HCT116 (cell line): ENCODE measurements around the gene POLE. TPM values are rescaled to one million over a fixed set of nuclear protein-coding genes. Genes with fewer than 3 reads are reported as not detected.

ENCODE experiments used
- ATAC-seq: fragments of 200-7000 bp; cut with Tn5 transposase; 2 replicates; pipeline ENCODE4 v1.9.1; 2020; ENCODE audit warnings: mild to moderate bottlenecking, moderate library complexity
- BruUV-seq: library from RNA; stranded (reverse); fragments of 400-500 nt; replicated peaks from 2 replicates; lab custom pipeline; 2021; lab: Mats Ljungman, UMichigan
- CTCF ChIA-PET: fragments of 300-600 bp; sonication (Branson Sonifier 250); formaldehyde crosslinking; loops from one replicate; lab custom pipeline; 2021; ENCODE audit warnings: antibody characterized with exemption; lab: Charles Lee
- POLR2A ChIA-PET: fragments of 300-600, 350-600 bp; sonication (Branson Sonifier 250); formaldehyde crosslinking; loops from one replicate; lab custom pipeline; 2021; ENCODE audit warnings: antibody characterized with exemption; lab: Charles Lee
- RAD21 ChIA-PET, 2 experiments: fragments of 300-600 bp; sonication (Branson Sonifier 250); formaldehyde crosslinking; loops; one replicate each; lab custom pipeline; 2023; ENCODE audit warnings: low total read pairs in 2 of 2; ENCODE audit not compliant: uncharacterized antibody in 2 of 2, unreplicated experiment in 2 of 2, low non-redundant PET in 1 of 2; lab: Charles Lee
- DNase-seq: peaks from one replicate; pipeline ENCODE4 v3.0.0-alpha.2; 2010; ENCODE audit warnings: low read depth, low spot score
- H2AFZ ChIP-seq: fragments of 200-600 bp; shearing (Covaris generic), sonication (generic); 2 replicates; pipeline ENCODE4 v1.6.1; 2017; ENCODE audit warnings: low read depth, mixed run types, mixed read lengths, antibody characterized with exemption, low read length; ENCODE audit not compliant: poor library complexity, severe bottlenecking
- H3K27ac ChIP-seq: 2 replicates; pipeline ENCODE4 v1.5.1; 2012; ENCODE audit warnings: low read depth, low read length
- H3K27me3 ChIP-seq: fragments of 200-600 bp; sonication (generic); 2 replicates; pipeline ENCODE4 v1.6.1; 2016; ENCODE audit warnings: mixed run types, low read length, mixed read lengths; ENCODE audit not compliant: insufficient read depth
- H3K36me3 ChIP-seq, 2 experiments: fragments of 200-500 bp in 1 of 2; fragments of 200-600 bp in 1 of 2; sonication (Bioruptor generic) in 1 of 2; sonication (generic) in 1 of 2; 2 replicates each; pipeline versions ENCODE4 v1.5.1 to v1.6.1; 2014 to 2016; ENCODE audit warnings: low read length in 2 of 2, inconsistent platforms in 1 of 2, mixed read lengths in 1 of 2, mixed run types in 1 of 2; ENCODE audit not compliant: insufficient read depth in 2 of 2, control insufficient read depth in 1 of 2
- H3K4me1 ChIP-seq, 2 experiments: fragments of 200-600 bp in 1 of 2; sonication (generic) in 1 of 2; 2 replicates each; pipeline versions ENCODE4 v1.5.1 to v1.6.1; 2012 to 2017; ENCODE audit warnings: low read length in 2 of 2, inconsistent platforms in 1 of 2, mild to moderate bottlenecking in 1 of 2, mixed read lengths in 1 of 2, mixed run types in 1 of 2, moderate library complexity in 1 of 2; ENCODE audit not compliant: insufficient read depth in 2 of 2, control insufficient read depth in 1 of 2
- H3K4me2 ChIP-seq: fragments of 200-600 bp; sonication (generic); 2 replicates; pipeline ENCODE4 v1.6.1; 2017; ENCODE audit warnings: mixed run types, low read length, mixed read lengths
- H3K4me3 ChIP-seq, 2 experiments: fragments of 200-600 bp in 1 of 2; sonication (generic) in 1 of 2; replicated peaks in 1 of 2; 2 replicates each; pipeline ENCODE4 v1.5.1; 2011 to 2016; ENCODE audit warnings: low read length in 2 of 2, control low read depth in 1 of 2, low read depth in 1 of 2, mild to moderate bottlenecking in 1 of 2, mixed read lengths in 1 of 2, mixed run types in 1 of 2
- H3K79me2 ChIP-seq: fragments of 200-600 bp; sonication (generic); 2 replicates; pipeline ENCODE4 v1.6.1; 2017; ENCODE audit warnings: mild to moderate bottlenecking, mixed run types, low read length, moderate library complexity, mixed read lengths; ENCODE audit not compliant: insufficient read depth
- H3K9ac ChIP-seq: fragments of 200-600 bp; sonication (generic); 2 replicates; pipeline ENCODE4 v1.6.1; 2016; ENCODE audit warnings: low read length, mixed read lengths
- H3K9me2 ChIP-seq: fragments of 200-600 bp; sonication (generic), shearing (Covaris generic); 2 replicates; pipeline ENCODE4 v1.6.1; 2017; ENCODE audit warnings: mixed run types, mild to moderate bottlenecking, moderate library complexity; ENCODE audit not compliant: insufficient read depth
- H3K9me3 ChIP-seq, 2 experiments: fragments of 200-500 bp in 1 of 2; fragments of 200-600 bp in 1 of 2; sonication (Bioruptor generic) in 1 of 2; sonication (generic) in 1 of 2; 2 replicates each; pipeline ENCODE4 v1.6.1; 2014 to 2017; ENCODE audit warnings: low read length in 2 of 2, mixed read lengths in 2 of 2, inconsistent platforms in 1 of 2, low read depth in 1 of 2, mild to moderate bottlenecking in 1 of 2, mixed run types in 1 of 2, moderate library complexity in 1 of 2; ENCODE audit not compliant: control insufficient read depth in 1 of 2, insufficient read depth in 1 of 2
- H4K20me1 ChIP-seq: fragments of 200-600 bp; sonication (generic), shearing (Covaris generic); 2 replicates; pipeline ENCODE4 v1.6.1; 2017; ENCODE audit warnings: mixed run types, mild to moderate bottlenecking, moderate library complexity; ENCODE audit not compliant: insufficient read depth
- ATF3 ChIP-seq: IDR thresholded peaks from 2 replicates; pipeline ENCODE4 v1.6.1; 2012
- CBX3 ChIP-seq: IDR thresholded peaks from 2 replicates; pipeline ENCODE4 v1.6.1; 2012; ENCODE audit warnings: low read depth
- CTCF ChIP-seq, 3 experiments: fragments of 200-600 bp in 1 of 3; sonication (generic) in 1 of 3; IDR thresholded peaks in 2 of 3; conservative IDR thresholded peaks in 1 of 3; 2 replicates each; pipeline ENCODE4 v1.5.1; 2012 to 2017; ENCODE audit warnings: low read depth in 2 of 3, low read length in 2 of 3, antibody characterized with exemption in 1 of 3, borderline replicate concordance in 1 of 3, control low read depth in 1 of 3, mild to moderate bottlenecking in 1 of 3, mixed read lengths in 1 of 3, mixed run types in 1 of 3, moderate library complexity in 1 of 3; ENCODE audit not compliant: insufficient read depth in 1 of 3
- EGR1 ChIP-seq: IDR thresholded peaks from 2 replicates; pipeline ENCODE4 v1.6.1; 2012; ENCODE audit warnings: low read depth
- EZH2 ChIP-seq: fragments of 200-600 bp; sonication (generic); IDR thresholded peaks from 2 replicates; pipeline ENCODE4 v1.6.1; 2017; ENCODE audit warnings: antibody characterized with exemption, mixed run types
- EZH2phosphoT487 ChIP-seq: fragments of 200-600 bp; IDR thresholded peaks from 2 replicates; pipeline ENCODE4 v1.6.1; 2018; ENCODE audit warnings: antibody characterized with exemption, borderline replicate concordance
- POLR2A ChIP-seq: IDR thresholded peaks from 2 replicates; pipeline ENCODE4 v1.7.0; 2011; ENCODE audit warnings: borderline replicate concordance; ENCODE audit not compliant: insufficient read depth, insufficient read length; ENCODE audit errors: extremely low read depth
- REST ChIP-seq: IDR thresholded peaks from 2 replicates; pipeline ENCODE4 v1.6.1; 2012; ENCODE audit warnings: low read depth
- ZBTB33 ChIP-seq: IDR thresholded peaks from 2 replicates; pipeline ENCODE4 v1.6.1; 2011; ENCODE audit warnings: mild to moderate bottlenecking, low read length, moderate library complexity; ENCODE audit not compliant: insufficient replicate concordance; ENCODE audit errors: extremely low read depth
- intact Hi-C: fragments of 100-400 bp; cut with micrococcal nuclease; formaldehyde crosslinking; loops from 2 replicates; pipeline ENCODE4 v1.10.0; 2022
- total RNA-seq: library from RNA; stranded (reverse); gene quantifications from one replicate; pipeline ENCODE4 v1.2.1, GENCODE V29; 2021; ENCODE audit not compliant: unreplicated experiment

POLE gene
- total RNA-seq, 1 experiment from 2014 or later = 128 TPM

- RAD21 ChIA-PET = no interaction called here
- no peak overlapping the region for H3K4me3 ChIP-seq
- no peak for ATAC-seq
Observed at GRCh38 chr12:132662901-132663755, 24.0 kb downstream of the POLE start.

More at GRCh38 chr12:132662901-132663755, 24.0 kb downstream of the POLE start:
- intact Hi-C loops = no loop called here
- Histone ChIP-seq H3K9me3 (no peaks in the 10 kb centered on the region), H4K20me1 (no peaks in the 10 kb centered on the region), H3K4me1 (no peaks in the 10 kb centered on the region), H3K9ac (no peak overlapping the region), H3K79me2 (0 out of 2 replicates have a peak, but pooled peaks cover 3% of the 10 kb centered on the region), H2AFZ (no peak overlapping the region), H3K36me3 (peaks cover 73 to 75% of the 10 kb centered on the region in 2 experiments), H3K27me3 (no peaks in the 10 kb centered on the region), H3K9me2 (no peaks in the 10 kb centered on the region), H3K4me2 (no peak overlapping the region), H3K27ac (no peak overlapping the region)
- no peak for TF ChIP-seq REST
- TF ChIP-seq CTCF (IDR thresholded peaks at IDR 0.05 in 2 of 3, conservative IDR thresholded peaks at IDR 0.05 in 1 of 3; ENCODE audit: borderline replicate concordance in 1 of 3, insufficient read depth in 1 of 3, low read depth in 2 of 3, low read length in 2 of 3) = no peak
- no peak for TF ChIP-seq EZH2phosphoT487
- TF ChIP-seq CBX3 = no peak
- TF ChIP-seq ZBTB33 = no peak
- TF ChIP-seq POLR2A = no peak
- TF ChIP-seq EZH2 = no peak
- TF ChIP-seq EGR1 = no peak
- TF ChIP-seq ATF3 = no peak
- ChIA-PET CTCF (no interaction called here), POLR2A (no interaction called here)
- no TSS peak for BruUV-seq
- DNase-seq = no peak
